Natural killer cell (primary cell): Measurements from ENCODE around the gene STAMBP. TPM values are rescaled to one million over a fixed set of nuclear protein-coding genes. Genes with fewer than 3 reads are reported as not detected.

Experiments used
- ATAC-seq, 3 donors: fragments of 150-1000 bp in 2 of 3; fragments of 200-7000 bp in 1 of 3; cut with Tn5 transposase; 1 replicate in 1 of 3; 2 replicates in 2 of 3; pipeline ENCODE4 v1.10.0; 2021; ENCODE audit warnings: mild to moderate bottlenecking in 2 of 3, moderate library complexity in 2 of 3
- DNase-seq, 2 donors: peaks; one replicate each; pipeline versions ENCODE4 v3.0.0 to v3.0.0-alpha.2; 2013 to 2021; ENCODE audit warnings: mixed read lengths in 1 of 2
- H3K27ac ChIP-seq: one replicate; pipeline ENCODE4 v1.5.1; 2013; ENCODE audit warnings: mild to moderate bottlenecking, low read length
- H3K27me3 ChIP-seq: one replicate; pipeline ENCODE4 v1.6.1; 2013; ENCODE audit warnings: low read length; ENCODE audit not compliant: control insufficient read depth, insufficient read depth
- H3K36me3 ChIP-seq: one replicate; pipeline ENCODE4 v1.6.1; 2013; ENCODE audit warnings: low read length; ENCODE audit not compliant: control insufficient read depth, insufficient read depth
- H3K4me1 ChIP-seq: one replicate; pipeline ENCODE4 v1.6.1; 2013; ENCODE audit warnings: low read length; ENCODE audit not compliant: control insufficient read depth, insufficient read depth
- H3K4me3 ChIP-seq: one replicate; pipeline ENCODE4 v1.5.1; 2013; ENCODE audit warnings: low read length
- H3K9me3 ChIP-seq: one replicate; pipeline ENCODE4 v1.6.1; 2013; ENCODE audit warnings: low read length; ENCODE audit not compliant: control insufficient read depth, insufficient read depth
- H3K27ac Mint-ChIP-seq, 2 donors: one replicate each; pipeline ENCODE4 v1.8.0; 2022; ENCODE audit warnings: mild to moderate bottlenecking in 2 of 2, mixed read lengths in 2 of 2, moderate library complexity in 1 of 2
- H3K27me3 Mint-ChIP-seq, 2 donors: one replicate each; pipeline ENCODE4 v1.8.0; 2022; ENCODE audit warnings: low read depth in 2 of 2, mixed read lengths in 2 of 2
- H3K36me3 Mint-ChIP-seq: one replicate; pipeline ENCODE4 v1.8.0; 2022; ENCODE audit warnings: mixed read lengths
- H3K4me1 Mint-ChIP-seq, 2 donors: one replicate each; pipeline ENCODE4 v1.8.0; 2022; ENCODE audit warnings: mixed read lengths in 2 of 2
- H3K4me3 Mint-ChIP-seq: one replicate; pipeline ENCODE4 v1.8.0; 2022; ENCODE audit warnings: mild to moderate bottlenecking, moderate library complexity, mixed read lengths
- H3K9me3 Mint-ChIP-seq, 2 donors: one replicate each; pipeline ENCODE4 v1.8.0; 2022; ENCODE audit warnings: mixed read lengths in 2 of 2
- WGBS: methylation state at CpG from one replicate; pipeline ENCODE4 v1.1.7; 2013; ENCODE audit warnings: missing lambda C conversion rate; ENCODE audit not compliant: insufficient coverage; 5-methylcytosine and 5-hydroxymethylcytosine counted together
- intact Hi-C: fragments of 100-400 bp; cut with micrococcal nuclease; formaldehyde crosslinking; loops from one replicate; pipeline ENCODE4 v1.14.2; 2022
- total RNA-seq, 4 donors: library from RNA; stranded (reverse); fragments of 120-200 nt in 1 of 4; gene quantifications; one replicate each; pipeline versions ENCODE4 v1.2.3 to v1.2.4, GENCODE V29; 2013 to 2022
- TF ChIP-seq, protein P1 (sequence below): fragments of 200-600 bp; IDR thresholded peaks from one replicate; pipeline ENCODE4 v1.8.0; 2022; ENCODE audit warnings: antibody characterized with exemption

The STAMBP gene
- total RNA-seq, 3 donors from 2014 or later (not counting 1 experiment from before 2014, with no cell fraction given): 23.8 to 27.3 (median 25.3) TPM

DNA sequence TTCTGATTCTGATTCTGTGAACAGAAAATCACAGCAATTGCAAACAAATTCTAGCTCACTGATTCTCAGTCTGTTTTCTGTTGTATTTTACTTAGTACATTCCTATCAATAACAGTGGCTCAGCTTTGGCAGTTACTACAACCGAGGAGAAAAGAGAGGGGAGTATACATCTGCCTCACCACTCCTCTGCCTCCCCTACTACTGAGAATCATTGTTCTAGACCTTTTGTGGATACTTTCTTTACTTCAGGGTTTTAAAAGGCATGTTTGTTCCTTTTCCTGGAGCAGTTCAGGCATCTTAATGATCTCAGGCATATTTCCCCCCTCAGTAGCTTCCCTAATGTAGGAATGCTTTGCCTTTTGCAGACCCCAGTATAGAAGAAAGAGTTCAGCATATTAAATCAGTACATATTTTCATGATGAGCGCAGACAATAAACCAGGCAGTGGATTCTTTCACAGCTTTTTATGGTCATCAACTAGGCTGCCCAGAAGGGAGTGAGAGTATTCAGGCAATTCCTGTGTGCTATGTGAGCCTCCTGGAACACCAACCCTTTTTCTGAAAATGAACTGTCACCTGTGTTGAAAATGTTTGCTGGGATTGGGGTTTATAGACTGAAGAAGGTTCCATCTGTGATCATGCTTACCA, 10.3 kb downstream of the STAMBP start:
- no peak for DNase-seq
- intact Hi-C loops: no loop called here
- ATAC-seq: no peak
- Mint-ChIP-seq H3K4me3 (no peak overlapping the region), H3K27me3 (no peaks in the 10 kb centered on the region), H3K4me1 (peaks cover 19 to 36% of the 10 kb centered on the region in 2 donors), H3K9me3 (no peaks in the 10 kb centered on the region), H3K27ac (no peak overlapping the region), H3K36me3 (no peaks in the 10 kb centered on the region)
- whole genome bisulfite sequencing: 100% methylated on average over 2 of the region's 2 CpGs
- no peaks in the 10 kb centered on the region for H3K9me3 ChIP-seq
- no peaks in the 10 kb centered on the region for H3K4me1 ChIP-seq
- H3K27me3 ChIP-seq: no peaks in the 10 kb centered on the region
- H3K4me3 ChIP-seq: no peak overlapping the region
- H3K27ac ChIP-seq: no peak overlapping the region
- H3K36me3 ChIP-seq: peaks cover 14% of the 10 kb centered on the region
- TF ChIP-seq, protein P1, sequence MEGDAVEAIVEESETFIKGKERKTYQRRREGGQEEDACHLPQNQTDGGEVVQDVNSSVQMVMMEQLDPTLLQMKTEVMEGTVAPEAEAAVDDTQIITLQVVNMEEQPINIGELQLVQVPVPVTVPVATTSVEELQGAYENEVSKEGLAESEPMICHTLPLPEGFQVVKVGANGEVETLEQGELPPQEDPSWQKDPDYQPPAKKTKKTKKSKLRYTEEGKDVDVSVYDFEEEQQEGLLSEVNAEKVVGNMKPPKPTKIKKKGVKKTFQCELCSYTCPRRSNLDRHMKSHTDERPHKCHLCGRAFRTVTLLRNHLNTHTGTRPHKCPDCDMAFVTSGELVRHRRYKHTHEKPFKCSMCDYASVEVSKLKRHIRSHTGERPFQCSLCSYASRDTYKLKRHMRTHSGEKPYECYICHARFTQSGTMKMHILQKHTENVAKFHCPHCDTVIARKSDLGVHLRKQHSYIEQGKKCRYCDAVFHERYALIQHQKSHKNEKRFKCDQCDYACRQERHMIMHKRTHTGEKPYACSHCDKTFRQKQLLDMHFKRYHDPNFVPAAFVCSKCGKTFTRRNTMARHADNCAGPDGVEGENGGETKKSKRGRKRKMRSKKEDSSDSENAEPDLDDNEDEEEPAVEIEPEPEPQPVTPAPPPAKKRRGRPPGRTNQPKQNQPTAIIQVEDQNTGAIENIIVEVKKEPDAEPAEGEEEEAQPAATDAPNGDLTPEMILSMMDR: no peak

DNA sequence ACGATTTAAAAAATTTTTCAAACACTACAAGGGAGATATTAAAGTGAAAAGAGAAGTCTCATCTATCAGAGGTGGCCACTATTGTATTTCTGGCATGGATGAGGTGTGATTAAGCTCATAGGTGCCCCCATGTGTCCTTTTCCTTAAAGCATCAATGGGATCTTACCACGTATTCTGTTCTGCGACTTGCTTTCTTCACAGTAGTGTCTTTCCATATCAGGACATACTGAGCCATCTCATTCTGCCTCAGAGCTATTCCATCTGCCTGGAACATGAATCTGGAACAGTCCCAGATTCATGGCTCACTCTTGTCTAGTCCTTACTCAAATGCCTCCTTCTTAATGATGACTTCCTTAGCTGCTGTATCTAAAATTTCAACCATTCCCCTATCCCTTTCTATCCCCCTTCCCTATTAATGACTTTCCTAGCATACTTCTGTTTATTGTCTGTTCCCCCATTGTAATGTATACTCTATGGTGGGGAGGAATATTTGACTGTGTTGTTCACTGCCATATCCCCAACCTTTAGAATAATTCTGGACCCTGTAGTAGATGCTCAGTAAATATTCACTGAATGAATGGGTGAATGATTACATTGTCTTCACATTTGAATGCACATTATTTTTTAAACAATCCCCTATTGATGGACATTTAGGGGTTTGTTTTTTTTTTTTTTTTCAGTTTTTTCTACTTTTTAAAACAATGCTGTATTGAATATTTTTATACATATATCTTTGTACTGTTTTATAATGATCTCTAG, 11.1 kb downstream of the STAMBP start:
- 95% methylated on average over 2 of the region's 3 CpGs for WGBS
- no peak overlapping the region for H3K4me3 ChIP-seq
- peaks cover 18% of the 10 kb centered on the region for H3K36me3 ChIP-seq
- Mint-ChIP-seq H3K4me1 (peaks cover 19 to 36% of the 10 kb centered on the region in 2 donors), H3K4me3 (no peak overlapping the region), H3K9me3 (no peaks in the 10 kb centered on the region), H3K27ac (no peak overlapping the region), H3K36me3 (peaks cover 4% of the 10 kb centered on the region), H3K27me3 (no peaks in the 10 kb centered on the region)
- TF ChIP-seq, protein P1: no peak
- no peaks in the 10 kb centered on the region for H3K27me3 ChIP-seq
- no peak for ATAC-seq
- DNase-seq: no peak
- intact Hi-C loops: no loop called here
- no peak overlapping the region for H3K27ac ChIP-seq
- H3K9me3 ChIP-seq: no peaks in the 10 kb centered on the region
- no peaks in the 10 kb centered on the region for H3K4me1 ChIP-seq

DNA sequence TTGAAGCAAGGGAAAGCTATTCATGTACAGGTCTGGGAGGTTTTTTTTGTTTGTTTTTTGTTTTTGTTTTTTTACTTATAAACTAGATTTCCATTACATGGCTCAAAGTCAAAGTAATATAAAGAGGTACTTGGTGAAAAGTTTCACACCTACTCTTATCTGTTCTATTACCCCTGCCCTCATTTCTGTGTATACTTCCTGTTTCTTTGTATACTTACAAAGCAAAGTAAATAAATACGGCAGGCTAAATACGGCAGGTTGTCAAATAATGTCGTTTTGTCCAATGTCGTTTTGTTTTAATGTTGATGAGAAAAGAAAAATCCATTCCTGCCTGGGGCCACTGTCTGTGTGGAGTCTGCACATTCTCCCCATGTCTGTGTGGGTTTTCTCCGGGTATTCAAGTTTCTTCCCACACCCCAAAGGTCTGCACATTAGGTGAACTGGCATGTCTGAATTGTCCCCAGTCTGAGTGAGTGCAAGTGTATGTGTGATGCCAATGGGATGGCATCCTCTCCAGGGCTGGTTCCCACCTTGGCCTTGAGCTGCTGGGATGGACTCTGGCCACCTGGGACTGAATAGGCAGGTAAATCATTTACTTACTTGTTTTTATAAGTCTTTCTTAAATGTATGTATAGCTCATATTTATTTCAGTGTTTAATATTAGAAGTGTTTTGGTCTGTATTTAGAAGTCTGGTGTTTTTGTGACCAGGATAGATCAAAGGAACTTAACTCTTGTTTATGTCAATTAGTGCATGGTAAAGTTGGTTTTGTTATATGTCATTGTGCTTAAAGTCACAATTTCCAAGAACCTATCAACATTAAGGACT, 13.4 kb downstream of the STAMBP start:
- Mint-ChIP-seq H3K27ac (peak overlapping the region; percentile 51 to 56), H3K27me3 (no peaks in the 10 kb centered on the region), H3K36me3 (peaks cover 17% of the 10 kb centered on the region), H3K9me3 (no peaks in the 10 kb centered on the region), H3K4me3 (no peak overlapping the region), H3K4me1 (peaks cover 19 to 36% of the 10 kb centered on the region in 2 donors)
- 66% methylated on average over 5 of the region's 5 CpGs for WGBS
- intact Hi-C loops: no loop called here
- TF ChIP-seq, protein P1: no peak
- Histone ChIP-seq H3K27me3 (no peaks in the 10 kb centered on the region), H3K4me1 (no peaks in the 10 kb centered on the region), H3K36me3 (peaks cover 28% of the 10 kb centered on the region), H3K9me3 (no peaks in the 10 kb centered on the region), H3K4me3 (no peak overlapping the region), H3K27ac (no peak overlapping the region)
- ATAC-seq (no peak), DNase-seq (no peak)
